IPS-20b (cell line): ENCODE data around the gene PRMT9.

ENCODE experiments used
- H3K27ac ChIP-seq: one replicate; pipeline ENCODE4 v1.5.1; 2013; ENCODE audit warnings: low read length
- H3K27me3 ChIP-seq: 2 replicates; pipeline ENCODE4 v1.6.1; 2013; ENCODE audit warnings: mild to moderate bottlenecking, low read length, inconsistent platforms; ENCODE audit not compliant: insufficient read depth
- H3K36me3 ChIP-seq: 2 replicates; pipeline ENCODE4 v1.6.1; 2013; ENCODE audit warnings: low read depth, mild to moderate bottlenecking, inconsistent platforms, low read length, moderate library complexity; ENCODE audit not compliant: insufficient read depth
- H3K4me1 ChIP-seq: 2 replicates; pipeline ENCODE4 v1.6.1; 2013; ENCODE audit warnings: mild to moderate bottlenecking, control low read depth, inconsistent platforms, low read length, moderate library complexity; ENCODE audit not compliant: insufficient read depth
- H3K4me3 ChIP-seq: 2 replicates; pipeline ENCODE4 v1.5.1; 2013; ENCODE audit warnings: mild to moderate bottlenecking, low read length, inconsistent platforms
- H3K9ac ChIP-seq: 2 replicates; pipeline ENCODE4 v1.6.1; 2013; ENCODE audit warnings: low read depth, mild to moderate bottlenecking, inconsistent platforms, low read length, moderate library complexity
- H3K9me3 ChIP-seq: 2 replicates; pipeline ENCODE4 v1.6.1; 2013; ENCODE audit warnings: mild to moderate bottlenecking, low read depth, low read length, inconsistent platforms; ENCODE audit not compliant: insufficient read depth

Gene PRMT9

GRCh38 chr4:147714575-147715401 is 30.8 kb upstream of the PRMT9 start:
- Histone ChIP-seq H3K27ac (no peak overlapping the region), H3K9me3 (no peaks in the 10 kb centered on the region), H3K4me1 (no peaks in the 10 kb centered on the region), H3K9ac (no peak overlapping the region), H3K27me3 (no peaks in the 10 kb centered on the region), H3K4me3 (no peak overlapping the region), H3K36me3 (no peaks in the 10 kb centered on the region)

- Histone ChIP-seq H3K36me3 (no peaks in the 10 kb centered on the region), H3K9me3 (no peaks in the 10 kb centered on the region), H3K27me3 (no peaks in the 10 kb centered on the region), H3K9ac (no peak overlapping the region), H3K27ac (no peak overlapping the region), H3K4me3 (no peak overlapping the region), H3K4me1 (no peaks in the 10 kb centered on the region)
These were observed 26.0 kb upstream of the PRMT9 start for GRCh38 chr4:147709999-147710398.

- no peak overlapping the region for H3K4me3 ChIP-seq
- no peak overlapping the region for H3K27ac ChIP-seq
- no peaks in the 10 kb centered on the region for H3K27me3 ChIP-seq
- H3K9ac ChIP-seq, result no peak overlapping the region
- H3K9me3 ChIP-seq, result no peaks in the 10 kb centered on the region
- no peaks in the 10 kb centered on the region for H3K36me3 ChIP-seq
- no peaks in the 10 kb centered on the region for H3K4me1 ChIP-seq
These were observed 24.1 kb upstream of the PRMT9 start for GRCh38 chr4:147707892-147708672.

GRCh38 chr4:147704846-147705245 is 20.9 kb upstream of the PRMT9 start:
- no peak overlapping the region for H3K9ac ChIP-seq
- H3K4me3 ChIP-seq, result no peak overlapping the region
- no peak overlapping the region for H3K27ac ChIP-seq
- H3K4me1 ChIP-seq, result no peaks in the 10 kb centered on the region
- no peaks in the 10 kb centered on the region for H3K27me3 ChIP-seq
- no peaks in the 10 kb centered on the region for H3K9me3 ChIP-seq
- no peaks in the 10 kb centered on the region for H3K36me3 ChIP-seq

GRCh38 chr4:147696866-147697265 is 12.9 kb upstream of the PRMT9 start:
- no peaks in the 10 kb centered on the region for H3K36me3 ChIP-seq
- H3K4me3 ChIP-seq, result no peak overlapping the region
- H3K27ac ChIP-seq, result no peak overlapping the region
- no peaks in the 10 kb centered on the region for H3K4me1 ChIP-seq
- H3K9ac ChIP-seq, result no peak overlapping the region
- no peaks in the 10 kb centered on the region for H3K27me3 ChIP-seq
- H3K9me3 ChIP-seq, result no peaks in the 10 kb centered on the region

GRCh38 chr4:147693218-147693617 is 9.3 kb upstream of the PRMT9 start:
- Histone ChIP-seq H3K36me3 (no peaks in the 10 kb centered on the region), H3K9me3 (no peaks in the 10 kb centered on the region), H3K27ac (no peak overlapping the region)

GRCh38 chr4:147691820-147692219 is 7.9 kb upstream of the PRMT9 start:
- Histone ChIP-seq H3K27ac (no peak overlapping the region), H3K4me3 (no peak overlapping the region), H3K9ac (no peak overlapping the region), H3K36me3 (no peaks in the 10 kb centered on the region), H3K9me3 (no peaks in the 10 kb centered on the region), H3K4me1 (no peaks in the 10 kb centered on the region), H3K27me3 (no peaks in the 10 kb centered on the region)

More at GRCh38 chr4:147693218-147693617, 9.3 kb upstream of the PRMT9 start:
- no peak overlapping the region for H3K9ac ChIP-seq
- H3K4me3 ChIP-seq, result no peak overlapping the region
- H3K27me3 ChIP-seq, result no peaks in the 10 kb centered on the region
- H3K4me1 ChIP-seq, result no peaks in the 10 kb centered on the region

- Histone ChIP-seq H3K4me3 (no peak overlapping the region), H3K27me3 (no peaks in the 10 kb centered on the region), H3K4me1 (peaks cover 6% of the 10 kb centered on the region; the same call in 1 of the 2 replicates), H3K9ac (no peak overlapping the region), H3K27ac (no peak overlapping the region), H3K36me3 (no peaks in the 10 kb centered on the region), H3K9me3 (no peaks in the 10 kb centered on the region)
These were observed 5.1 kb upstream of the PRMT9 start for GRCh38 chr4:147689067-147689466.

- Histone ChIP-seq H3K27ac (no peak overlapping the region), H3K4me1 (peaks cover 15% of the 10 kb centered on the region; the same call in 1 of the 2 replicates), H3K9me3 (no peaks in the 10 kb centered on the region), H3K36me3 (peaks cover 9% of the 10 kb centered on the region), H3K4me3 (peak overlapping the region; percentile 98), H3K27me3 (no peaks in the 10 kb centered on the region), H3K9ac (peak overlapping the region; percentile 95; the same call in 1 of the 2 replicates)
These were observed 773 bp downstream of the PRMT9 start for GRCh38 chr4:147683188-147683591.

- Histone ChIP-seq H3K9me3 (no peaks in the 10 kb centered on the region), H3K36me3 (peaks cover 13% of the 10 kb centered on the region), H3K4me1 (peaks cover 15% of the 10 kb centered on the region; the same call in 1 of the 2 replicates), H3K4me3 (peak overlapping the region; percentile 98), H3K9ac (peak overlapping the region; percentile 95; the same call in 1 of the 2 replicates), H3K27ac (no peak overlapping the region), H3K27me3 (no peaks in the 10 kb centered on the region)
These were observed 1.2 kb downstream of the PRMT9 start for GRCh38 chr4:147682755-147683154.

GRCh38 chr4:147678796-147679549 is 5.0 kb downstream of the PRMT9 start:
- Histone ChIP-seq H3K27ac (no peak overlapping the region), H3K9me3 (no peaks in the 10 kb centered on the region), H3K9ac (no peak overlapping the region), H3K27me3 (no peaks in the 10 kb centered on the region), H3K4me3 (no peak overlapping the region), H3K4me1 (peaks cover 9% of the 10 kb centered on the region; the same call in 1 of the 2 replicates), H3K36me3 (peaks cover 17% of the 10 kb centered on the region)
